H1 (cell line): Measurements from ENCODE around the gene FBXW5. TPM values are rescaled to one million over a fixed set of nuclear protein-coding genes. Genes with fewer than 3 reads are reported as not detected.

ENCODE experiments used
- CTCF ChIA-PET: fragments of 300-600 bp; sonication (Branson Sonifier 250); formaldehyde crosslinking; loops from one replicate; lab custom pipeline; 2021; ENCODE audit not compliant: partially characterized antibody; lab: Charles Lee
- POLR2A ChIA-PET: fragments of 300-600 bp; sonication (Branson Sonifier 250); formaldehyde crosslinking; loops from one replicate; lab custom pipeline; 2021; ENCODE audit warnings: inconsistent platforms; ENCODE audit not compliant: partially characterized antibody; lab: Charles Lee
- DNase-seq, 2 experiments: peaks; one replicate each; pipeline versions ENCODE4 v3.0.0 to v3.0.0-alpha.2; 2010 to 2022; ENCODE audit warnings: low spot score in 2 of 2, low read depth in 1 of 2, mixed read lengths in 1 of 2
- FAIRE-seq: peaks from 2 replicates; lab custom pipeline; 2011; peaks lifted over from hg19 to GRCh38; lab: Jason Lieb, UNC
- H2AFZ ChIP-seq: 2 replicates; pipeline ENCODE4 v1.8.1; 2012; ENCODE audit warnings: low read length, inconsistent platforms
- H2AK5ac ChIP-seq: 2 replicates; pipeline ENCODE4 v1.6.1; 2013; ENCODE audit warnings: low read depth, low read length
- H2BK120ac ChIP-seq: replicated peaks from 2 replicates; pipeline ENCODE3; 2013; ENCODE audit warnings: low read depth, low read length, inconsistent platforms
- H2BK12ac ChIP-seq: 2 replicates; pipeline ENCODE4 v1.6.1; 2013; ENCODE audit warnings: low read depth, low read length
- H2BK15ac ChIP-seq: 2 replicates; pipeline ENCODE4 v1.6.1; 2013; ENCODE audit warnings: low read length
- H2BK20ac ChIP-seq: 2 replicates; pipeline ENCODE4 v1.6.1; 2013; ENCODE audit warnings: low read length
- H2BK5ac ChIP-seq: 2 replicates; pipeline ENCODE4 v1.6.1; 2013; ENCODE audit warnings: low read depth, low read length
- H3K14ac ChIP-seq: 2 replicates; pipeline ENCODE4 v1.6.1; 2013; ENCODE audit warnings: inconsistent platforms; ENCODE audit not compliant: insufficient read length
- H3K18ac ChIP-seq: 2 replicates; pipeline ENCODE4 v1.6.1; 2013; ENCODE audit warnings: low read length; ENCODE audit errors: extremely low read depth
- H3K23ac ChIP-seq: 2 replicates; pipeline ENCODE4 v1.6.1; 2013; ENCODE audit warnings: inconsistent platforms; ENCODE audit not compliant: insufficient read length
- H3K23me2 ChIP-seq: 2 replicates; pipeline ENCODE4 v1.6.1; 2013; ENCODE audit warnings: low read depth, low read length
- H3K27ac ChIP-seq: 2 replicates; pipeline ENCODE4 v1.6.1; 2011; ENCODE audit warnings: low read depth, low read length, inconsistent platforms
- H3K27me3 ChIP-seq, 4 experiments: replicated peaks in 1 of 4; 1 replicate in 1 of 4; 2 replicates in 3 of 4; pipeline versions ENCODE4 v1.6.1 to v1.8.1; 2011 to 2013; ENCODE audit warnings: low read length in 3 of 4, mild to moderate bottlenecking in 3 of 4, inconsistent platforms in 2 of 4, mixed read lengths in 2 of 4, moderate library complexity in 1 of 4; ENCODE audit not compliant: control insufficient read depth in 3 of 4, insufficient read depth in 3 of 4; ENCODE audit errors: extremely low read depth in 1 of 4
- H3K36me3 ChIP-seq, 4 experiments: 2 replicates each; pipeline versions ENCODE4 v1.6.1 to v1.8.1; 2011 to 2013; ENCODE audit warnings: mild to moderate bottlenecking in 4 of 4, low read length in 3 of 4, moderate library complexity in 2 of 4, control low read depth in 1 of 4, inconsistent platforms in 1 of 4; ENCODE audit not compliant: insufficient read depth in 4 of 4, control insufficient read depth in 2 of 4
- H3K4ac ChIP-seq: replicated peaks from 2 replicates; pipeline ENCODE3; 2013; ENCODE audit warnings: low read length, low read depth, mixed read lengths, inconsistent platforms; ENCODE audit not compliant: insufficient read length
- H3K4me1 ChIP-seq, 4 experiments: replicated peaks in 1 of 4; 1 replicate in 1 of 4; 2 replicates in 3 of 4; pipeline versions ENCODE4 v1.6.1 to v1.8.1; 2011 to 2013; ENCODE audit warnings: low read length in 3 of 4, inconsistent platforms in 2 of 4, mixed read lengths in 1 of 4; ENCODE audit not compliant: insufficient read depth in 4 of 4, control insufficient read depth in 3 of 4
- H3K4me2 ChIP-seq, 2 experiments: 2 replicates each; pipeline versions ENCODE4 v1.6.1 to v1.8.1; 2011 to 2013; ENCODE audit warnings: low read depth in 2 of 2, low read length in 2 of 2, control low read depth in 1 of 2, inconsistent platforms in 1 of 2, mild to moderate bottlenecking in 1 of 2; ENCODE audit not compliant: insufficient read depth in 1 of 2
- H3K4me3 ChIP-seq, 4 experiments: fragments of 200-600, 300-600 bp in 1 of 4; sonication (generic), shearing (Covaris generic), sonication (Bioruptor Twin) in 1 of 4; 2 replicates each; pipeline versions ENCODE4 v1.5.1 to v1.8.1; 2011 to 2016; ENCODE audit warnings: low read length in 4 of 4, low read depth in 3 of 4, control low read depth in 2 of 4, inconsistent platforms in 2 of 4, mild to moderate bottlenecking in 2 of 4, mixed read lengths in 1 of 4, moderate library complexity in 1 of 4; ENCODE audit not compliant: insufficient read depth in 2 of 4; ENCODE audit errors: extremely low read depth in 1 of 4
- H3K56ac ChIP-seq: replicated peaks from 2 replicates; pipeline ENCODE3; 2013; ENCODE audit warnings: low read depth, mild to moderate bottlenecking, mixed read lengths, low read length, inconsistent platforms; ENCODE audit not compliant: insufficient read length
- H3K79me1 ChIP-seq: 2 replicates; pipeline ENCODE4 v1.6.1; 2013; ENCODE audit warnings: low read depth, low read length, control low read depth
- H3K79me2 ChIP-seq, 2 experiments: 2 replicates each; pipeline versions ENCODE4 v1.6.1 to v1.8.1; 2012 to 2013; ENCODE audit warnings: low read length in 2 of 2, mild to moderate bottlenecking in 2 of 2, inconsistent platforms in 1 of 2; ENCODE audit not compliant: insufficient read depth in 2 of 2, control insufficient read depth in 1 of 2
- H3K9ac ChIP-seq, 4 experiments: replicated peaks in 1 of 4; 1 replicate in 1 of 4; 2 replicates in 3 of 4; pipeline versions ENCODE4 v1.6.1 to v1.8.1; 2011 to 2013; ENCODE audit warnings: low read depth in 3 of 4, low read length in 3 of 4, control low read depth in 2 of 4, mild to moderate bottlenecking in 2 of 4, moderate library complexity in 2 of 4, inconsistent platforms in 1 of 4; ENCODE audit errors: extremely low read depth in 1 of 4
- H3K9me3 ChIP-seq, 2 experiments: 2 replicates each; pipeline versions ENCODE4 v1.6.1 to v1.8.1; 2012 to 2013; ENCODE audit warnings: mild to moderate bottlenecking in 2 of 2, moderate library complexity in 2 of 2, control low read depth in 1 of 2, inconsistent platforms in 1 of 2, low read depth in 1 of 2, low read length in 1 of 2, mixed read lengths in 1 of 2; ENCODE audit not compliant: insufficient read depth in 2 of 2
- H4K20me1 ChIP-seq, 2 experiments: replicated peaks in 1 of 2; 2 replicates each; pipeline versions ENCODE3 to v1.8.1; 2011 to 2013; ENCODE audit warnings: inconsistent platforms in 2 of 2, low read length in 2 of 2, mild to moderate bottlenecking in 1 of 2; ENCODE audit not compliant: insufficient read depth in 2 of 2, control insufficient read depth in 1 of 2
- H4K5ac ChIP-seq: 2 replicates; pipeline ENCODE4 v1.6.1; 2013; ENCODE audit warnings: low read length, low read depth, mixed read lengths, inconsistent platforms; ENCODE audit not compliant: insufficient read length
- H4K8ac ChIP-seq: 2 replicates; pipeline ENCODE4 v1.8.0; 2013; ENCODE audit warnings: mild to moderate bottlenecking, moderate library complexity, low read length, inconsistent platforms; ENCODE audit not compliant: insufficient read depth; ENCODE audit errors: extremely low read depth
- H4K91ac ChIP-seq: replicated peaks from 2 replicates; pipeline ENCODE3; 2013; ENCODE audit warnings: low read length, mixed read lengths, inconsistent platforms; ENCODE audit not compliant: insufficient read length
- MAFK ChIP-seq: IDR thresholded peaks from 2 replicates; pipeline ENCODE4 v1.6.1; 2012; ENCODE audit warnings: low read depth, mild to moderate bottlenecking, improper control_type of control experiment, low read length
- RFX5 ChIP-seq: IDR thresholded peaks from 2 replicates; pipeline ENCODE4 v1.6.1; 2011; ENCODE audit warnings: low read depth, low read length, improper control_type of control experiment, borderline replicate concordance
- WGBS, 2 experiments: shearing (Covaris generic) in 1 of 2; methylation state at CpG; one replicate each; pipeline versions ENCODE4 v1.1.6 to v1.1.7; 2013 to 2015; ENCODE audit warnings: low lambda C conversion rate in 2 of 2, mixed read lengths in 2 of 2, inconsistent platforms in 1 of 2, low coverage in 1 of 2, missing lambda C conversion rate in 1 of 2; ENCODE audit not compliant: insufficient replicate concordance in 2 of 2, insufficient coverage in 1 of 2, insufficient read length in 1 of 2; ENCODE audit errors: extremely low coverage in 1 of 2, missing lambda C conversion rate in 1 of 2; 5-methylcytosine and 5-hydroxymethylcytosine counted together
- polyA plus RNA-seq, 7 experiments: library from polyadenylated mRNA; depleted of rRNA in 3 of 7; stranded (reverse) in 5 of 7; unstranded in 2 of 7; fragments of >200 nt in 5 of 7; fragments of 200-250 nt in 2 of 7; gene quantifications; 1 replicate in 5 of 7; 2 replicates in 1 of 7; 4 replicates in 1 of 7; pipeline versions ENCODE4 v1.2.1 to v1.2.3, GENCODE V29; 2011 to 2013; ENCODE audit warnings: missing spikeins in 2 of 7, mixed read lengths in 2 of 7
- total RNA-seq: library from RNA; stranded (reverse); fragmentation: NEBNext Ultra II Directional; extraction: Animal tissue kit (Norgen Biotek cat#: 25700); gene quantifications from 2 replicates; pipeline ENCODE4 v1.2.1, GENCODE V29; 2021

FBXW5 gene
- total and polyA plus RNA-seq, 2 of the 8 experiments (the other 6 are each of a cell fraction or from before 2014, with no cell fraction given) = 49.0 to 71.0 TPM

- peaks cover 0 to 3% of the 10 kb centered on the region in 2 experiments for H4K20me1 ChIP-seq
- no peak overlapping the region for H3K27ac ChIP-seq
- no peak overlapping the region for H4K5ac ChIP-seq
- DNase-seq (no peak), FAIRE-seq (no peak)
- no peak overlapping the region for H2BK5ac ChIP-seq
- no peak overlapping the region for H3K18ac ChIP-seq
- H3K56ac ChIP-seq = no peak overlapping the region
- H3K14ac ChIP-seq = no peak overlapping the region
- H3K4me3 ChIP-seq = no peak overlapping the region
- no peaks in the 10 kb centered on the region for H3K79me2 ChIP-seq
- H2BK12ac ChIP-seq = no peak overlapping the region
- TF ChIP-seq MAFK (no peak), RFX5 (no peak)
- H3K23me2 ChIP-seq = peaks cover 14% of the 10 kb centered on the region; the same call in 1 of the 2 replicates
- no peak overlapping the region for H3K9ac ChIP-seq
- no peaks in the 10 kb centered on the region for H3K9me3 ChIP-seq
- no peak overlapping the region for H2AK5ac ChIP-seq
- WGBS, 2 experiments = 86% methylated on average over 24 of the region's 26 CpGs; no CpG with 5 or more reads in 1 of the 2 experiments
- H3K4ac ChIP-seq = no peak overlapping the region
- H2BK20ac ChIP-seq = no peak overlapping the region
- no peak overlapping the region for H3K4me2 ChIP-seq
- H3K23ac ChIP-seq = no peak overlapping the region
- no peak overlapping the region for H2AFZ ChIP-seq
- peaks cover 0 to 12% (median 6%) of the 10 kb centered on the region in 4 experiments; a peak in 5 of 7 replicates for H3K4me1 ChIP-seq
- no peak overlapping the region for H4K91ac ChIP-seq
- H4K8ac ChIP-seq = no peak overlapping the region
- no peaks in the 10 kb centered on the region for H3K79me1 ChIP-seq
- H3K27me3 ChIP-seq = peaks cover 4 to 21% (median 18%) of the 10 kb centered on the region in 4 experiments; a peak in 6 of 7 replicates
- ChIA-PET POLR2A (interaction anchor here (0.7 to 0.8 kb wide), 2 partner anchors 14 to 208 kb away, joined by 3 read pairs; no protein-coding TSS in a partner anchor), CTCF (interaction anchor here (1.7 to 3.0 kb wide), 2 partner anchors 12 to 49 kb away, joined by 6 to 18 read pairs; partner anchors contain the start of genes ABCA2 and PAXX)
- H3K36me3 ChIP-seq = no peaks in the 10 kb centered on the region
- no peak overlapping the region for H2BK120ac ChIP-seq
- no peak overlapping the region for H2BK15ac ChIP-seq
Observed at GRCh38 chr9:136979769-136980587, 35.4 kb upstream of the FBXW5 start.
